Measurements from ENCODE around the gene GAL3ST2.

GRCh38 chr2:241841181-241842066 lies 64.8 kb downstream of the GAL3ST2 start:
- TF ChIP-seq GATA2 (IDR thresholded peaks at IDR 0.05; ENCODE audit: low read depth, low read length) (no peak), GATA3 (IDR thresholded peaks at IDR 0.05; ENCODE audit: low read depth, low read length) (no peak)

All from SH-SY5Y (cell line).